GM15510 (cell line): ENCODE measurements around the gene MAPK8IP3.

Experiments
- POLR2A ChIP-seq: IDR thresholded peaks from 3 replicates; pipeline ENCODE4 v1.6.1; 2011; ENCODE audit warnings: borderline replicate concordance; ENCODE audit not compliant: insufficient read length; ENCODE audit errors: extremely low read depth

The MAPK8IP3 gene

GRCh38 chr16:1775006-1775845, 69.2 kb downstream of the MAPK8IP3 start:
- TF ChIP-seq POLR2A: no peak

GRCh38 chr16:1775846-1776671, 70.1 kb downstream of the MAPK8IP3 start:
- TF ChIP-seq POLR2A: no peak

- no peak for TF ChIP-seq POLR2A
Observed at GRCh38 chr16:1776672-1776955, 70.6 kb downstream of the MAPK8IP3 start.

GRCh38 chr16:1776991-1777374, 71.0 kb downstream of the MAPK8IP3 start:
- no peak for TF ChIP-seq POLR2A

GRCh38 chr16:1777375-1778199, 71.6 kb downstream of the MAPK8IP3 start:
- no peak for TF ChIP-seq POLR2A

- TF ChIP-seq POLR2A: peak; percentile 22
Observed at GRCh38 chr16:1778200-1779179, 72.5 kb downstream of the MAPK8IP3 start.

- no peak for TF ChIP-seq POLR2A
Observed at GRCh38 chr16:1779234-1779701, 73.3 kb downstream of the MAPK8IP3 start.

- TF ChIP-seq POLR2A: no peak
Observed at GRCh38 chr16:1779741-1780676, 74.0 kb downstream of the MAPK8IP3 start.

- TF ChIP-seq POLR2A: no peak
Observed at GRCh38 chr16:1780677-1781072, 74.7 kb downstream of the MAPK8IP3 start.

- TF ChIP-seq POLR2A: no peak
Observed at GRCh38 chr16:1781254-1781653, 75.3 kb downstream of the MAPK8IP3 start.

GRCh38 chr16:1781758-1782407, 75.9 kb downstream of the MAPK8IP3 start:
- TF ChIP-seq POLR2A: no peak
